ENCODE measurements around the gene QSOX2.

The QSOX2 gene

GRCh38 chr9:136264441-136265405 lies 19.1 kb upstream of the QSOX2 start:
- DNase-seq, result no peak

DNA sequence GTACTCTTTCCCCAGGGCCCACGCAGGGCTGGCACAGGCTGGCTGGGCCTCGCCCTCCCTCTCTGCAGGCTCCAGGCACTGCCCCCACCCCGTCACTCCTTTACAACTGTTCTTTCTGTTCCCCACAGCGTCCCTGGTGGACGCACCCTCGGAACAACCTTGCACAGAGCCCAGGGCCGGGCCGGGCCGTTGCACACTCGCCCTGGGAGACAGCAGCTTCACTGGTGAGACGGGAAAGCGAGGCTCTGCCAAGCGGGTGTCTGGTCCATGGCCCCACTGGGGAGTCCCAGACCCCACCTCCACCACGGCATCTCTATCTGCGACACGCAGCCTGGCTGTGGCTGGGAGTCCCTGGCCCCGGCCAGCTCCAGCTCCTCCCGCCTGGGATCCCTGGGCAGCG lies 18.4 kb upstream of the QSOX2 start:
- DNase-seq, result no peak

GRCh38 chr9:136262671-136263178 lies 17.1 kb upstream of the QSOX2 start:
- DNase-seq, result no peak

- no peak for DNase-seq
Measured at GRCh38 chr9:136261686-136262430, 16.2 kb upstream of the QSOX2 start.

DNA sequence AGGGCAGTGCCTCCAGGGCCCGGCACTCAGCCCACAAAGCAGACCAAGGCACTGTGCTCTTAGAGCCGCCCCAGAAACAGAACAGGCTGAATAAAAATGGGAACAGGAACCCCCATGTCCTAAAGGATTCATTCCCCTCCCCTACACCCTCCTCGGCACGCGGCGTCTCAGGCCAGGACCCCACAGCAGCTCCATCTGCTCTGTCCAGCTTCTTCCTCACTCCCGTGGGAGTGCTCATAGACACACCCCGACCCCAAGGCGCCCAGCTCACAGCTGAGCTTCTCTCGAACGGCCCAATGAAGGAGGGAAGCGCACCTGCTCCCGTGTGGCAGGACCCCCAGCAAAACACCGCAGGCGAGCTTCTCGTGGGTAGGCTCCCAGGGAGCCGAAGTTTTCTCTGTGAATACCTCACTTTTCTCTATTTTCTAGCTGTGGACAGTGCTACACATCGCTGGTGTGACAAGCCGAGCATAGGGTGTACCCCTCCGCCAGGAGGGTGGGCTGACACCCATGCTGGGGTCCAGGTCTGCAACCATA lies 15.4 kb upstream of the QSOX2 start:
- DNase-seq, result no peak

GRCh38 chr9:136260521-136260920 lies 14.9 kb upstream of the QSOX2 start:
- no peak for DNase-seq

DNA sequence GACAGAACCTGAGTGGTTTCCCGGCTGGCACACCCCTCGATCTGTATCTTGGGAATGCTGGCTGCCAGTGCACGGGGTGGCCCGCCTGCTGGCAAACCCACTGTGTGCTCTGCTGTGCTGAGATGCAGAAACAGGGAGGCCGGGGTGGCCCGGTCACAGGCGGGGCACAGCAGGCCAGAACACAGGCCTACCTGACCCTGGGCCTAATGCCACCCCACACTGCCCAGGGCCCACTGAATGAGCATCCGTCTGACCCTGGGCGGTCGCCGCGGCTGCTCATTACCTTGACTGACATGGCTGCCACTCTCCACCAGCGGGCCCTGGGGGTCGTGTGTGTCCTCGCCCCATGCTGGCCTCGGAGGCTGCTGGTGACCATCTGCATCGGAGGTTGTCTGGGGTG lies 14.2 kb upstream of the QSOX2 start:
- DNase-seq, result no peak

DNA sequence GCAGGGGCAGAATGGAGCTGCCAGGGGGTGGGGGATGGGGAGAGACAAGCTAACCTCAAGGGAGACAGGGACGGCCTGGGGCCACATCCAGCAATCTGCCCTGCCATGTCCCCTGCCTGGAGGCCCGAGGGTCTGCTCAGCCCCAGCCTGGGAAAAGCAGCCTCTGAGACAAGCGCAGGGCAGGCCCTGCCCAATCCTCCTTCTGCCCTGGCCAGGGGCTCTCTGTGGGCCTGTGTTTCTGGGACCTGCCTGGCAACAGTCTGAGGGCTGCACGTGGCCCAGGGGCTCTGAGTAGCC lies 13.9 kb upstream of the QSOX2 start:
- no peak for DNase-seq

DNA sequence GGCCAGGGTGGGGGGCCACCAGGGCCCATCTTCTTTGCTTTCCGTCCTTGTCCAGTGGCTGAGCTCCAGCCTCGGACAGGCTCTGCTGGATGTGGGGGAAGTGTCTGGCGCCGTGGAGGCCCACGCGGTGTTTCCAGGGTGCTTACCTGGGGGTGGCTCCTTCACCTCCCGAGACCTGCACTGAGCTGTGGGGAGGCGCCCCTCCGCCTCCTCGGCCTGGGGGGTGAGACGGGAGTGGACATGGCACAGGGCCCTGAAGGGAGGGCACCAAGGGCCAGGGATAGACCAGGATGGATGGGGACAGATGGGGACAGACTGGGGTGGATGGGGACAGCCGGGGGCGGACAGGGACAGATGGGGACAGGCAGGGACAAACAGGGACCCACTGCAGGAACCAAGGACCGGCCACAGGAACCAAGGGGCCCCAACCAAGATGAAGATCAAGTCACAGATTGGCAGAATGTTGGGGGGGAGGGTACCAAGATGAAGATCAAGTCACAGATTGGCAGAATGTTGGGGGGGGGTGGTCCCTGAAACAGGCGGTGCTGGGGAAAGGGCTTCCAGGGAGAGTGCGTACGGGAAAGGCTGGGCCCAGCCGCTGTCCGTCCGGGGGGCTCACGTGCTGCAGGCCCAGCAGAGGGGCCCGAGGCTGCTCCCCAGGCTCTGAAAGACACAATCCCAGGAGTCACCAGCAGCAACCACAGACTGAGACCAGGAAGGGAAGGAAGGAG lies 13.3 kb upstream of the QSOX2 start:
- DNase-seq, result no peak

GRCh38 chr9:136258299-136258625 lies 12.7 kb upstream of the QSOX2 start:
- no peak for DNase-seq

- no peak for DNase-seq
Measured at GRCh38 chr9:136257381-136258298, 12.0 kb upstream of the QSOX2 start.

DNA sequence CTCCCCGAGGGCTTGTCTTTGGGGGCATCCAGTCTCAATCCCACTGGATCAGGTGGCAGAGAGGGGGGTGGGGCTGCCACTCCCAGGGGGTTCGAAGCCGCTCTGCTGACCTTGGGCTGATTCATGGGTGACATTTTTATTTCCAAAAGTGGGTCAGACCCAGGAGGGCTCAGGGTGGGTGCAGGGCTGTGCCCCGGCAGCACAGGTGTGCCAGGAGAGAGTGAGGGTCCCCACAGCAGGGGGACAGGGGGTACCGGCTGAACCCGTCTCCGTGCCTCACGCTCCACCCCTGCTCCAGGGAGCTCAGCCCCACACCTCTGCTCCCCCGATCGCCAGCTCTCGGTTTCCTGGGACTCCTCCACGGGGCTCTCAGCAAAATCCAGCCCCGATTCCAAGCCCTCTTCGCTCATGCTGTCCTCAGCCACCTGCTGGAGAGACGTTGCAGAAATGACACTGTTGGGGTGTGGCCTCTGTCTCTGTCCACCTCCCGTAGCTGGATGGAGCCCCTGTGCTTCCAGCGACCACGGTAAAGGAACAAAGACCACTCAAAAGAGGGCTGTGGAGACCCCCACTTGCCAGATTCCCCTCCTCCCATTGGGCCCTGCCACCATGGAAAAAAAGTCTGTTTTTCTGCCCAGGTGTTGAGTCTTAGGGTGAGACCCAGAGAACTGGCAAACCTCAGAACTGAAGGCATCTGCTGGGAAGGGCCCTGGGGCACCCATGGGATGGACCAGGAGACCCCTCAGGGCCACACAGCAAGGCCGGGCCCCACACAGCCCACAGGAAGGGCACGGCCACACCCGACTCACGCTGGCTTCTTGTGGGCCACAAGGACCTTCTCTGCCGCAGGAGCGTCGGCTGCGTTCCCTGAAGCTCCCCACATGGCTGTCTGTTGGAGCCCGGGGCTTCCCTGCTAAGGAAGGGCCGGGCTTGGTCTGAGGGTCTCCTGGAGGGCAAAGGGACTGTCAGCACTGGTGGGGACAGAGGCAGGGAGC lies 10.6 kb upstream of the QSOX2 start:
- DNase-seq, result no peak

GRCh38 chr9:136255166-136255538 lies 9.5 kb upstream of the QSOX2 start:
- DNase-seq, result no peak

GRCh38 chr9:136254381-136255165 lies 9.0 kb upstream of the QSOX2 start:
- DNase-seq, result no peak

GRCh38 chr9:136253246-136254130 lies 7.9 kb upstream of the QSOX2 start:
- DNase-seq, result no peak

DNA sequence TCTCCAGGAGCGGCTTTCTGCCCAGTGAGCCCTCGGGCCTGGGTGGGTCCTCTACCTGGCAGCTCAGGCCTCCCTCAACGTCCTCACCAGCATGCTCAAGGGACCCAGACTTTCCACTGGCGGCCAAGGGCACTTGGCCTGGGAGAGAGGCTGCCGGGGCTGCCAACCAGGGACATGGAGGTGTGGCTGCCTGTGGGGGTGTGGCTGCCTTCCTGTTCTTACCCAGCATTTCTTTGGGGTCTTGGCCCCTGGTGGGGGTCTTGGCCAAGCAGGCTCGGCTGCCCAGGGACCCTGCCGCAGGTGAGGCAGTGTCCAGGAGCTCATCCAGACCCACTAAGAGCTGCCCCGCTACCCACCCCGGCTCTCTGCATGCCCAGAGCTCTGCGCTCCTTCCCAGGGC lies 7.2 kb upstream of the QSOX2 start:
- DNase-seq, result no peak

- DNase-seq, result no peak
Measured at GRCh38 chr9:136252281-136252680, 6.7 kb upstream of the QSOX2 start.

DNA sequence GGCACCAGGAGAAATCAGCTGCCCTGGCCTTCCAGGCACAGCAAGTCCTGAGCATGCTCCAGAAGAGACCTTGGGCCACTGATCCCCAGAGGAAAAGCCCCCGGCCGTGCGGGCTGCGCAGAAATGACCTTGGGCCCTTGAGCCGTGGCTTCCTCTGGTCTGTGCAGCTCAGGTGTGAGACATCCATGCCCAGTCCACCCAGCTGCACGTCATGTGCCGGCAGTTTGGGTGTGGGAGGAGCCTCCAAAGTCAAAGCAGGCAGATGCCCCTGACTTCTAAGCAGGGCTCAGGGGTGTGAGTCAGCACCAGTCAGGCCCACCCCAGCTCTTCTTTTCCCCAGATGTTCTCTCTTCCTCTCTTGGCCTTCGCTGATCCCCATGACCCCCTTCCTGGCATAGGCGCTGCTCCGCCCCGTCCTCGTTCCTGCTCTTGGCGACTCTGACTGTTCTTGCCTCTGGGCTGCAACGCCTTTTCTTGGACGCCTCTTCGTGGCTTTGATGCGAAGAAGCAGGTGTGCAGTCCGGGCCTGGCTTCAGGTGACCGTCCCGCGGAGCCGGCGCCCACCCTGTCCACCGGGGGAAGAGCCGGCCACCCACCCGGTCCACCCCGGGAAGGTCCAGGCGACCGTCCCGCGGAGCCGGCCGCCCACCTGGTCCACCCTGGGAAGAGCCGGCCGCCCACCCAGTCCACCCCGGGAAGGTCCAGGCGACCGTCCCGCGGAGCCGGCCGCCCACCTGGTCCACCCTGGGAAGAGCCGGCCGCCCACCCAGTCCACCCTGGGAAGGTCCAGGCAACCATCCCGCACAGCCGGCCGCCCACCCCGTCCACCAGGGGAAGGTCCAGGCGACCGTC lies 5.9 kb upstream of the QSOX2 start:
- DNase-seq, result no peak

Data from activated T-cell treated with anti-CD3 and anti-CD28 coated beads, Interleukin-2, amount 50 U/mL, for 1 hour (primary cell).